Neuronal stem cell (in vitro differentiated cells): ENCODE data around the gene KTN1.

ENCODE experiments used
- DNase-seq: peaks from one replicate; pipeline ENCODE4 v3.0.0-alpha.2; 2013; ENCODE audit warnings: low spot score
- H2AFZ ChIP-seq: one replicate; pipeline ENCODE4 v1.6.1; 2013; ENCODE audit warnings: mild to moderate bottlenecking, low read length, inconsistent platforms
- H2AK5ac ChIP-seq: 2 replicates; pipeline ENCODE4 v1.6.1; 2013; ENCODE audit warnings: low read depth, mild to moderate bottlenecking, inconsistent platforms, low read length, moderate library complexity, mixed read lengths
- H2BK120ac ChIP-seq: 2 replicates; pipeline ENCODE4 v1.6.1; 2013; ENCODE audit warnings: low read depth, mild to moderate bottlenecking, inconsistent platforms, low read length, moderate library complexity, mixed read lengths
- H2BK12ac ChIP-seq: one replicate; pipeline ENCODE4 v1.6.1; 2013; ENCODE audit warnings: low read length, inconsistent platforms
- H2BK15ac ChIP-seq: 2 replicates; pipeline ENCODE4 v1.6.1; 2013; ENCODE audit warnings: mild to moderate bottlenecking, low read length, inconsistent platforms, mixed read lengths
- H2BK5ac ChIP-seq: one replicate; pipeline ENCODE4 v1.6.1; 2013; ENCODE audit warnings: inconsistent platforms, mild to moderate bottlenecking, low read length, moderate library complexity
- H3K14ac ChIP-seq: one replicate; pipeline ENCODE4 v1.6.1; 2013; ENCODE audit warnings: low read length, inconsistent platforms
- H3K18ac ChIP-seq: 2 replicates; pipeline ENCODE4 v1.6.1; 2013; ENCODE audit warnings: low read length, inconsistent platforms
- H3K23ac ChIP-seq: 2 replicates; pipeline ENCODE4 v1.6.1; 2013; ENCODE audit warnings: low read depth, mild to moderate bottlenecking, mixed read lengths, low read length, inconsistent platforms; ENCODE audit not compliant: poor library complexity
- H3K27ac ChIP-seq: replicated peaks from 3 replicates; pipeline ENCODE4 v1.5.1; 2013; ENCODE audit warnings: low read length, inconsistent platforms
- H3K27me3 ChIP-seq, 3 experiments: 2 replicates each; pipeline ENCODE4 v1.6.1; 2013; ENCODE audit warnings: low read length in 3 of 3, mild to moderate bottlenecking in 2 of 3, inconsistent platforms in 1 of 3, low read depth in 1 of 3, mixed read lengths in 1 of 3, moderate library complexity in 1 of 3; ENCODE audit not compliant: control insufficient read depth in 3 of 3, insufficient read depth in 3 of 3
- H3K36me3 ChIP-seq, 2 donors: replicated peaks in 1 of 2; 2 replicates each; pipeline ENCODE4 v1.6.1; 2013; ENCODE audit warnings: low read length in 2 of 2; ENCODE audit not compliant: control insufficient read depth in 2 of 2, insufficient read depth in 2 of 2
- H3K4ac ChIP-seq: 2 replicates; pipeline ENCODE4 v1.6.1; 2013; ENCODE audit warnings: inconsistent platforms, mild to moderate bottlenecking, low read length, moderate library complexity
- H3K4me1 ChIP-seq, 2 donors: 1 replicate in 1 of 2; 2 replicates in 1 of 2; pipeline ENCODE4 v1.6.1; 2013; ENCODE audit warnings: low read length in 2 of 2, low read depth in 1 of 2; ENCODE audit not compliant: control insufficient read depth in 2 of 2, insufficient read depth in 1 of 2
- H3K4me2 ChIP-seq: one replicate; pipeline ENCODE4 v1.6.1; 2013; ENCODE audit warnings: mild to moderate bottlenecking, low read length, inconsistent platforms; ENCODE audit not compliant: insufficient read depth, poor library complexity, severe bottlenecking
- H3K4me3 ChIP-seq, 2 donors: 2 replicates each; pipeline ENCODE4 v1.5.1; 2013; ENCODE audit warnings: low read length in 2 of 2, mild to moderate bottlenecking in 2 of 2, inconsistent platforms in 1 of 2, moderate library complexity in 1 of 2
- H3K79me1 ChIP-seq: one replicate; pipeline ENCODE4 v1.6.1; 2013; ENCODE audit warnings: low read depth, mild to moderate bottlenecking, inconsistent platforms, low read length, moderate library complexity
- H3K9ac ChIP-seq: one replicate; pipeline ENCODE4 v1.6.1; 2013; ENCODE audit warnings: mild to moderate bottlenecking, low read depth, low read length, inconsistent platforms; ENCODE audit not compliant: poor library complexity
- H3K9me3 ChIP-seq, 2 donors: replicated peaks in 1 of 2; 2 replicates each; pipeline versions ENCODE3 to v1.6.1; 2013; ENCODE audit warnings: low read length in 2 of 2, mild to moderate bottlenecking in 2 of 2, inconsistent platforms in 1 of 2, low read depth in 1 of 2, mixed read lengths in 1 of 2, moderate library complexity in 1 of 2; ENCODE audit not compliant: control insufficient read depth in 2 of 2, insufficient read depth in 1 of 2
- H4K8ac ChIP-seq: one replicate; pipeline ENCODE4 v1.6.1; 2013; ENCODE audit warnings: low read depth, mild to moderate bottlenecking, inconsistent platforms, low read length, moderate library complexity
- H4K91ac ChIP-seq: one replicate; pipeline ENCODE4 v1.6.1; 2013; ENCODE audit warnings: low read length, low read depth, mild to moderate bottlenecking, inconsistent platforms; ENCODE audit not compliant: poor library complexity
- WGBS, 2 donors: extraction: QIAGEN DNeasy Blood & Tissue Kit; methylation state at CpG; one replicate each; pipeline ENCODE4 v1.1.7; 2013; ENCODE audit warnings: missing lambda C conversion rate in 2 of 2, mixed read lengths in 1 of 2; ENCODE audit not compliant: insufficient read length in 2 of 2, insufficient replicate concordance in 1 of 2; ENCODE audit errors: extremely low coverage in 2 of 2; 5-methylcytosine and 5-hydroxymethylcytosine counted together

KTN1 gene

DNA sequence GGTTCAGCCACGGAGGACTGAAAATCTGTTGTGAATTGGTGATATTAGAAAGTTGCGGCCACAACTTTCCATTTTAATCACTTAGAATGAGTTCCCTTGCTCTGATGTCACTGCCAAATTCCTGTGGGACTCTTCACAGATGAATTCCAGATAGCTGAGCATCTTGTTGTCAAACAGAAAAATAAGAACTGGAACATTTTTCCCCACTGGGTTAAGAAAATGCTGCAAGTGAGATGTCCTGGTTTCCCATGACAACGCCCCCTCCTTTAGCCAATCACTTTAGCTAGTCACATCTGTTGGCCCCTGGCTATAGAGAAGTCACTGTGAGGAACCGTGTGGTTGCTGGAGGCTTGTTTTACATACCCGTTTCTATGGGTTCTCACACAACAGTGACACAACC, 135.9 kb downstream of the KTN1 start:
- Histone ChIP-seq H3K23ac (no peak overlapping the region), H3K14ac (no peak overlapping the region), H3K4ac (no peak overlapping the region)

GRCh38 chr14:55717621-55718020, 137.6 kb downstream of the KTN1 start:
- H3K27me3 ChIP-seq = no peaks in the 10 kb centered on the region
- H3K4me1 ChIP-seq = peaks cover 3 to 9% of the 10 kb centered on the region in 2 donors

More for the DNA sequence above, 135.9 kb downstream of the KTN1 start:
- H3K4me2 ChIP-seq = no peak overlapping the region
- H2BK15ac ChIP-seq = no peak overlapping the region
- H2BK12ac ChIP-seq = no peak overlapping the region
- no peak overlapping the region for H2AFZ ChIP-seq
- H3K27ac ChIP-seq = no peak overlapping the region
- H2BK120ac ChIP-seq = no peak overlapping the region
- H3K79me1 ChIP-seq = no peaks in the 10 kb centered on the region
- H3K4me1 ChIP-seq = peaks cover 2 to 3% of the 10 kb centered on the region in 2 donors
- DNase-seq = no peak
- H3K9me3 ChIP-seq = peaks cover 2 to 7% of the 10 kb centered on the region in 2 donors
- no peak overlapping the region for H3K4me3 ChIP-seq
- no peak overlapping the region for H4K8ac ChIP-seq
- H3K18ac ChIP-seq = no peak overlapping the region
- WGBS, 2 donors = no CpG with 5 or more reads among the region's 5 CpGs
- no peaks in the 10 kb centered on the region for H3K27me3 ChIP-seq
- no peak overlapping the region for H3K9ac ChIP-seq
- H2AK5ac ChIP-seq = no peak overlapping the region
- H3K36me3 ChIP-seq = no peaks in the 10 kb centered on the region
- H2BK5ac ChIP-seq = no peak overlapping the region
- no peak overlapping the region for H4K91ac ChIP-seq

GRCh38 chr14:55718551-55718950, 138.5 kb downstream of the KTN1 start:
- H3K14ac ChIP-seq = no peak overlapping the region

More at GRCh38 chr14:55717621-55718020, 137.6 kb downstream of the KTN1 start:
- H4K91ac ChIP-seq = no peak overlapping the region
- H3K36me3 ChIP-seq = no peaks in the 10 kb centered on the region
- no CpG with 5 or more reads among the region's 4 CpGs for WGBS, 2 donors
- no peak overlapping the region for H3K4ac ChIP-seq
- H3K23ac ChIP-seq = no peak overlapping the region
- H4K8ac ChIP-seq = no peak overlapping the region
- H2AFZ ChIP-seq = no peak overlapping the region
- no peak overlapping the region for H3K4me2 ChIP-seq
- H3K79me1 ChIP-seq = no peaks in the 10 kb centered on the region
- no peak overlapping the region for H3K9ac ChIP-seq
- H3K4me3 ChIP-seq = no peak overlapping the region
- no peak overlapping the region for H2BK15ac ChIP-seq
- no peak overlapping the region for H3K27ac ChIP-seq
- H3K18ac ChIP-seq = no peak overlapping the region
- H3K9me3 ChIP-seq = no peaks in the 10 kb centered on the region
- H2BK5ac ChIP-seq = no peak overlapping the region
- no peak overlapping the region for H2BK120ac ChIP-seq
- H2BK12ac ChIP-seq = no peak overlapping the region
- no peak overlapping the region for H3K14ac ChIP-seq
- DNase-seq = no peak
- no peak overlapping the region for H2AK5ac ChIP-seq

GRCh38 chr14:55720796-55721195, 140.8 kb downstream of the KTN1 start:
- Histone ChIP-seq H3K4me1 (peaks cover 0 to 8% of the 10 kb centered on the region in 2 donors), H3K4ac (no peak overlapping the region), H3K14ac (no peak overlapping the region), H2BK5ac (no peak overlapping the region), H4K91ac (no peak overlapping the region), H3K9me3 (no peaks in the 10 kb centered on the region), H3K4me2 (no peak overlapping the region), H3K18ac (no peak overlapping the region), H2BK15ac (no peak overlapping the region), H3K27ac (no peak overlapping the region), H3K4me3 (no peak overlapping the region), H2AK5ac (no peak overlapping the region), H3K36me3 (no peaks in the 10 kb centered on the region), H3K27me3 (no peaks in the 10 kb centered on the region), H2BK120ac (no peak overlapping the region), H3K79me1 (no peaks in the 10 kb centered on the region), H4K8ac (no peak overlapping the region), H3K9ac (no peak overlapping the region), H2AFZ (no peak overlapping the region), H2BK12ac (no peak overlapping the region), H3K23ac (no peak overlapping the region)
- no CpG with 5 or more reads among the region's 4 CpGs for WGBS, 2 donors
- no peak for DNase-seq

More at GRCh38 chr14:55718551-55718950, 138.5 kb downstream of the KTN1 start:
- Histone ChIP-seq H3K9ac (no peak overlapping the region), H3K4ac (no peak overlapping the region), H2BK5ac (no peak overlapping the region), H2AK5ac (no peak overlapping the region), H3K4me3 (no peak overlapping the region), H3K79me1 (no peaks in the 10 kb centered on the region), H2BK12ac (no peak overlapping the region), H3K4me2 (no peak overlapping the region), H2BK15ac (no peak overlapping the region), H2AFZ (no peak overlapping the region), H3K27me3 (no peaks in the 10 kb centered on the region), H3K4me1 (peaks cover 0 to 8% of the 10 kb centered on the region in 2 donors), H2BK120ac (no peak overlapping the region), H3K18ac (no peak overlapping the region), H4K8ac (no peak overlapping the region), H3K36me3 (no peaks in the 10 kb centered on the region), H3K27ac (no peak overlapping the region), H3K23ac (no peak overlapping the region), H4K91ac (no peak overlapping the region), H3K9me3 (no peaks in the 10 kb centered on the region)
- WGBS, 2 donors = no CpG with 5 or more reads among the region's 1 CpG
- no peak for DNase-seq
